HG03575 (cell line): ENCODE data around the gene NRDC.

Source experiments
- ATAC-seq: cut with Tn5 transposase; IDR thresholded peaks from one replicate; pipeline ENCODE4 v1.9.1; 2021; ENCODE audit not compliant: unreplicated experiment, insufficient number of reproducible peaks, low FRiP score; ENCODE audit errors: extremely low read depth

The NRDC gene

GRCh38 chr1:51740652-51741051, 137.9 kb downstream of the NRDC start:
- no peak for ATAC-seq
